ENCODE data around the gene GNAO1. TPM values are rescaled to one million over a fixed set of nuclear protein-coding genes. Genes with fewer than 3 reads are reported as not detected.

GNAO1 gene
- total RNA-seq, 4 donors from 2014 or later, result 0.50 to 1.5 (median 0.66) TPM

GRCh38 chr16:56367764-56368163 is 176.5 kb downstream of the GNAO1 start:
- no peak overlapping the region for H3K27ac ChIP-seq
- peaks cover 0 to 30% (median 10%) of the 10 kb centered on the region in 3 donors for H3K4me1 ChIP-seq
- peaks cover 10 to 73% (median 18%) of the 10 kb centered on the region in 3 donors for H3K36me3 ChIP-seq
- DNase-seq, result no peak
- TF ChIP-seq CTCF (IDR thresholded peaks at IDR 0.05), result no peak
- TF ChIP-seq POLR2A (IDR thresholded peaks at IDR 0.05), result no peak
- H3K4me3 ChIP-seq, result no peak overlapping the region
- H3K9me3 ChIP-seq, result no peaks in the 10 kb centered on the region
- no peaks in the 10 kb centered on the region for H3K27me3 ChIP-seq
- intact Hi-C loops (cut with DNase I), result no loop called here
- 96 to 97% methylated on average over 5 to 6 of the region's 6 CpGs for WGBS, 2 donors

- Histone ChIP-seq H3K36me3 (peaks cover 5 to 73% (median 10%) of the 10 kb centered on the region in 3 donors), H3K4me1 (peaks cover 0 to 37% (median 10%) of the 10 kb centered on the region in 3 donors), H3K27me3 (no peaks in the 10 kb centered on the region), H3K27ac (no peak overlapping the region), H3K9me3 (no peaks in the 10 kb centered on the region), H3K4me3 (no peak overlapping the region)
- no peak for TF ChIP-seq POLR2A (IDR thresholded peaks at IDR 0.05)
- TF ChIP-seq CTCF (IDR thresholded peaks at IDR 0.05), result no peak
- 86 to 94% methylated on average over 2 of the region's 2 CpGs for WGBS, 2 donors
- no peak for DNase-seq
- intact Hi-C loops (cut with DNase I), result no loop called here
These were observed 177.3 kb downstream of the GNAO1 start for GRCh38 chr16:56368545-56368944.

- Histone ChIP-seq H3K4me1 (peaks cover 0 to 37% (median 10%) of the 10 kb centered on the region in 3 donors), H3K9me3 (no peaks in the 10 kb centered on the region), H3K36me3 (peaks cover 5 to 72% (median 6%) of the 10 kb centered on the region in 3 donors), H3K4me3 (no peak overlapping the region), H3K27me3 (no peaks in the 10 kb centered on the region), H3K27ac (no peak overlapping the region)
- TF ChIP-seq POLR2A (IDR thresholded peaks at IDR 0.05), result no peak
- TF ChIP-seq CTCF (IDR thresholded peaks at IDR 0.05), result no peak
- 86 to 93% methylated on average over 5 of the region's 5 CpGs for WGBS, 2 donors
- intact Hi-C loops (cut with DNase I), result no loop called here
- no peak for DNase-seq
These were observed 177.9 kb downstream of the GNAO1 start for GRCh38 chr16:56369202-56369601.

GRCh38 chr16:56370185-56370874 is 179.0 kb downstream of the GNAO1 start:
- peak overlapping the region in 2 of 4 donors; percentile 23 to 53 for H3K27ac ChIP-seq
- no peak for DNase-seq
- intact Hi-C loops (cut with DNase I), result no loop called here

More at GRCh38 chr16:56370185-56370874, 179.0 kb downstream of the GNAO1 start:
- Histone ChIP-seq H3K27me3 (no peaks in the 10 kb centered on the region), H3K36me3 (peaks cover 5 to 72% (median 6%) of the 10 kb centered on the region in 3 donors), H3K9me3 (no peaks in the 10 kb centered on the region), H3K4me1 (peaks cover 0 to 37% (median 10%) of the 10 kb centered on the region in 3 donors), H3K4me3 (no peak overlapping the region)
- 83 to 91% methylated on average over 2 of the region's 2 CpGs for WGBS, 2 donors
- TF ChIP-seq CTCF (IDR thresholded peaks at IDR 0.05) (no peak), POLR2A (IDR thresholded peaks at IDR 0.05) (no peak)

Data from esophagus squamous epithelium (tissue), 5 donors.